ENCODE measurements around the gene C6.
"Not testable (repeated sequence)": the region's sequence is repeated elsewhere in the genome, so short reads cannot be mapped to it uniquely, and the experiment has no call there.

Gene C6

GRCh38 chr5:41213340-41213739, at the start of gene C6:
TSS of gene C6 (minus strand) at chr5:41213532. CDS start at chr5:41203230, 10,302 bp downstream.
- DNase-seq = no peak

GRCh38 chr5:41256400-41256799, 43.1 kb upstream of the C6 start:
- DNase-seq = no peak

- DNase-seq = no peak
Observed at GRCh38 chr5:41253109-41253508, 39.8 kb upstream of the C6 start.

- DNase-seq = no peak
Observed at GRCh38 chr5:41252036-41252435, 38.7 kb upstream of the C6 start.

- DNase-seq = no peak
Observed at GRCh38 chr5:41250351-41250987, 37.1 kb upstream of the C6 start.

- DNase-seq = no peak
Observed at GRCh38 chr5:41247135-41247534, 33.8 kb upstream of the C6 start.

GRCh38 chr5:41246376-41246775, 33.0 kb upstream of the C6 start:
- no peak for DNase-seq

GRCh38 chr5:41243558-41243957, 30.2 kb upstream of the C6 start:
- no peak for DNase-seq

GRCh38 chr5:41240985-41241384, 27.7 kb upstream of the C6 start:
- no peak for DNase-seq

GRCh38 chr5:41240390-41240789, 27.1 kb upstream of the C6 start:
- no peak for DNase-seq

GRCh38 chr5:41234475-41234874, 21.1 kb upstream of the C6 start:
- DNase-seq = no peak

GRCh38 chr5:41232797-41233196, 19.5 kb upstream of the C6 start:
- DNase-seq = no peak

GRCh38 chr5:41230276-41230675, 16.9 kb upstream of the C6 start:
- DNase-seq = not testable (repeated sequence)

- no peak for DNase-seq
Observed at GRCh38 chr5:41223962-41224361, 10.6 kb upstream of the C6 start.

GRCh38 chr5:41219658-41220269, 6.4 kb upstream of the C6 start:
- no peak for DNase-seq

- DNase-seq = no peak
Observed at GRCh38 chr5:41218929-41219657, 5.8 kb upstream of the C6 start.

GRCh38 chr5:41214182-41214581, 850 bp upstream of the C6 start:
- DNase-seq = no peak

GRCh38 chr5:41212935-41213334, 397 bp downstream of the C6 start:
- DNase-seq = no peak

GRCh38 chr5:41211417-41211816, 1.9 kb downstream of the C6 start:
- DNase-seq = no peak

GRCh38 chr5:41205475-41205874, 7.9 kb downstream of the C6 start:
- not testable (repeated sequence) for DNase-seq

GRCh38 chr5:41203033-41203432, 10.3 kb downstream of the C6 start:
- DNase-seq = no peak

- no peak for DNase-seq
Observed at GRCh38 chr5:41201082-41201772, 12.1 kb downstream of the C6 start.

GRCh38 chr5:41200506-41200905, 12.8 kb downstream of the C6 start:
- DNase-seq = no peak

GRCh38 chr5:41199660-41200059, 13.7 kb downstream of the C6 start:
- no peak for DNase-seq

All from MV-4-11 (cell line).